Stimulated activated CD8-positive, alpha-beta memory T cell treated with anti-CD3 and anti-CD28 coated beads, Interleukin-4, amount 100 ng/mL, for 24 hours (primary cell): ENCODE results near the gene RCOR3.
"Not testable (repeated sequence)": the region's sequence is repeated elsewhere in the genome, so short reads cannot be mapped to it uniquely, and the experiment has no call there.

Source experiments
- DNase-seq: peaks from one replicate; pipeline ENCODE4 v3.0.0-alpha.2; 2020; ENCODE audit warnings: low read depth

The RCOR3 gene

GRCh38 chr1:211340622-211341507 is 81.7 kb downstream of the RCOR3 start:
- DNase-seq, result no peak

GRCh38 chr1:211341999-211342398 is 82.8 kb downstream of the RCOR3 start:
- no peak for DNase-seq

- DNase-seq, result no peak
These were observed 84.4 kb downstream of the RCOR3 start for GRCh38 chr1:211343607-211344006.

- no peak for DNase-seq
These were observed 85.0 kb downstream of the RCOR3 start for GRCh38 chr1:211344152-211344618.

GRCh38 chr1:211345719-211346118 is 86.6 kb downstream of the RCOR3 start:
- DNase-seq, result no peak

GRCh38 chr1:211347077-211347844 is 88.1 kb downstream of the RCOR3 start:
- no peak for DNase-seq

GRCh38 chr1:211348547-211348946 is 89.4 kb downstream of the RCOR3 start:
- no peak for DNase-seq

GRCh38 chr1:211349741-211350140 is 90.6 kb downstream of the RCOR3 start:
- no peak for DNase-seq

- not testable (repeated sequence) for DNase-seq
These were observed 92.9 kb downstream of the RCOR3 start for GRCh38 chr1:211352055-211352454.

- DNase-seq, result no peak
These were observed 93.3 kb downstream of the RCOR3 start for GRCh38 chr1:211352465-211352864.

GRCh38 chr1:211352985-211353515 is 93.9 kb downstream of the RCOR3 start:
- peak; percentile 31 for DNase-seq

- DNase-seq, result no peak
These were observed 94.5 kb downstream of the RCOR3 start for GRCh38 chr1:211353562-211354212.

GRCh38 chr1:211355873-211356272 is 96.7 kb downstream of the RCOR3 start:
- DNase-seq, result no peak

GRCh38 chr1:211356723-211357407 is 97.7 kb downstream of the RCOR3 start:
- no peak for DNase-seq

- DNase-seq, result no peak
These were observed 99.5 kb downstream of the RCOR3 start for GRCh38 chr1:211358685-211359084.

GRCh38 chr1:211359876-211360275 is 100.7 kb downstream of the RCOR3 start:
- no peak for DNase-seq

GRCh38 chr1:211361202-211361601 is 102.0 kb downstream of the RCOR3 start:
- no peak for DNase-seq
